GM18858 (cell line): ENCODE data around the gene GPSM3.
"Not testable (repeated sequence)": the region's sequence is repeated elsewhere in the genome, so short reads cannot be mapped to it uniquely, and the experiment has no call there.

Experiments used
- ATAC-seq: cut with Tn5 transposase; IDR thresholded peaks from one replicate; pipeline ENCODE4 v1.9.1; 2021; ENCODE audit not compliant: unreplicated experiment

GPSM3 gene

GRCh38 chr6:32192608-32193039 lies at the start of gene GPSM3:
Gene GPSM3 (minus strand): TSS chr6:32192643. CDS start chr6:32192513, 130 bp downstream.
- ATAC-seq: no peak

GRCh38 chr6:32240686-32241085 lies 48.2 kb upstream of the GPSM3 start:
- ATAC-seq: no peak

GRCh38 chr6:32239462-32239861 lies 47.0 kb upstream of the GPSM3 start:
- ATAC-seq: no peak

- no peak for ATAC-seq
Measured at GRCh38 chr6:32234934-32235333, 42.5 kb upstream of the GPSM3 start.

GRCh38 chr6:32226434-32226833 lies 34.0 kb upstream of the GPSM3 start:
- ATAC-seq: no peak

- ATAC-seq: no peak
Measured at GRCh38 chr6:32224696-32225095, 32.3 kb upstream of the GPSM3 start.

- ATAC-seq: no peak
Measured at GRCh38 chr6:32223258-32224235, 31.1 kb upstream of the GPSM3 start, which contains the start of gene NOTCH4. Gene NOTCH4 (minus strand): TSS chr6:32224067. CDS start chr6:32223928, 139 bp downstream.

GRCh38 chr6:32222333-32223230 lies 30.1 kb upstream of the GPSM3 start:
- no peak for ATAC-seq

GRCh38 chr6:32220021-32220420 lies 27.6 kb upstream of the GPSM3 start:
- no peak for ATAC-seq

GRCh38 chr6:32218167-32218566 lies 25.7 kb upstream of the GPSM3 start:
- ATAC-seq: no peak

- ATAC-seq: no peak
Measured at GRCh38 chr6:32216998-32217397, 24.6 kb upstream of the GPSM3 start.

- no peak for ATAC-seq
Measured at GRCh38 chr6:32216285-32216684, 23.8 kb upstream of the GPSM3 start.

- no peak for ATAC-seq
Measured at GRCh38 chr6:32215617-32216016, 23.2 kb upstream of the GPSM3 start.

- ATAC-seq: no peak
Measured at GRCh38 chr6:32214126-32214525, 21.7 kb upstream of the GPSM3 start.

- ATAC-seq: no peak
Measured at GRCh38 chr6:32213649-32214048, 21.2 kb upstream of the GPSM3 start.

- no peak for ATAC-seq
Measured at GRCh38 chr6:32212076-32212760, 19.8 kb upstream of the GPSM3 start.

GRCh38 chr6:32211432-32211831 lies 19.0 kb upstream of the GPSM3 start:
- ATAC-seq: not testable (repeated sequence)

GRCh38 chr6:32210191-32210601 lies 17.8 kb upstream of the GPSM3 start:
- ATAC-seq: no peak

- no peak for ATAC-seq
Measured at GRCh38 chr6:32208996-32209395, 16.6 kb upstream of the GPSM3 start.

- no peak for ATAC-seq
Measured at GRCh38 chr6:32204268-32204715, 11.8 kb upstream of the GPSM3 start.
